Measurements from ENCODE around the gene SKIL. TPM values are rescaled to one million over a fixed set of nuclear protein-coding genes. Genes with fewer than 3 reads are reported as not detected.

Gene SKIL
- total and polyA plus RNA-seq, 2 experiments from 2014 or later: 141 to 358 TPM

- no peak overlapping the region for H3K4me3 ChIP-seq
- no peak for ATAC-seq
Measured at GRCh38 chr3:170440344-170440743, 82.8 kb downstream of the SKIL start.

More at GRCh38 chr3:170440344-170440743, 82.8 kb downstream of the SKIL start:
- TF ChIP-seq EZH2 (IDR thresholded peaks at IDR 0.05; ENCODE audit: low read depth, unreplicated experiment): no peak
- TF ChIP-seq NANOG (IDR thresholded peaks at IDR 0.05; ENCODE audit: borderline replicate concordance): no peak
- no peak for TF ChIP-seq ZNF462 (CRISPR knock-in tag; IDR thresholded peaks at IDR 0.05)
- TF ChIP-seq CREB1 (CRISPR knock-in tag; IDR thresholded peaks at IDR 0.05; ENCODE audit: low read depth): no peak
- no peak for TF ChIP-seq POLR2AphosphoS5 (IDR thresholded peaks at IDR 0.05; ENCODE audit: low read depth)
- no peak for TF ChIP-seq EZH2phosphoT487 (IDR thresholded peaks at IDR 0.05; ENCODE audit: unreplicated experiment)
- no peak for TF ChIP-seq CTCF (conservative IDR thresholded peaks at IDR 0.05; ENCODE audit: low read depth in 2 of 2)
- no peak for TF ChIP-seq ZNF114 (CRISPR knock-in tag; IDR thresholded peaks at IDR 0.05)
- TF ChIP-seq ETS1 (IDR thresholded peaks at IDR 0.05): no peak
- TF ChIP-seq REST (IDR thresholded peaks at IDR 0.05; ENCODE audit: unreplicated experiment): no peak
- no peak for TF ChIP-seq JUNB (IDR thresholded peaks at IDR 0.05; ENCODE audit: unreplicated experiment)
- TF ChIP-seq STAT1 (IDR thresholded peaks at IDR 0.05; ENCODE audit: unreplicated experiment): no peak
- no peak for TF ChIP-seq ZNF331 (CRISPR knock-in tag; IDR thresholded peaks at IDR 0.05; ENCODE audit: low read depth)
- H3K27ac Mint-ChIP-seq: no peak overlapping the region
- H3F3A ChIP-seq (replicated peaks; ENCODE audit: low read depth): no peaks in the 10 kb centered on the region
- peaks cover 12% of the 10 kb centered on the region; the same call in 1 of the 2 replicates for H3K9me2 ChIP-seq (ENCODE audit: insufficient read depth)
- peaks cover 9% of the 10 kb centered on the region; the same call in 2 of the 3 replicates for H3K4me1 Mint-ChIP-seq
- no peaks in the 10 kb centered on the region for H3K9me3 Mint-ChIP-seq
- no peaks in the 10 kb centered on the region for H3K36me3 ChIP-seq (ENCODE audit: insufficient read depth)
- 0 out of 2 replicates have a peak, but pooled peaks cover 6% of the 10 kb centered on the region for H3K4me1 ChIP-seq (ENCODE audit: insufficient read depth)
- H3K36me3 Mint-ChIP-seq (ENCODE audit: low read depth): no peaks in the 10 kb centered on the region
- H3K27me3 ChIP-seq (ENCODE audit: insufficient read depth): no peaks in the 10 kb centered on the region
- no peak overlapping the region for H3K4me3 Mint-ChIP-seq
- H2AFZ ChIP-seq: no peak overlapping the region
- H3K79me2 ChIP-seq (replicated peaks; ENCODE audit: insufficient read depth): no peaks in the 10 kb centered on the region
- H4K20me1 ChIP-seq (replicated peaks; ENCODE audit: insufficient read depth): no peaks in the 10 kb centered on the region
- peaks cover 3% of the 10 kb centered on the region for H3K27me3 Mint-ChIP-seq (ENCODE audit: insufficient read depth, low read depth, poor library complexity)
- no peak for DNase-seq (ENCODE audit: low spot score)
- H3K27ac ChIP-seq (ENCODE audit: low read depth): no peak overlapping the region
- no peak overlapping the region for H3K4me2 ChIP-seq

All from GM23338 (cell line).